Liver (tissue), 3 donors: ENCODE results near the gene DARS1.

Experiments
- ATF3 ChIP-seq: IDR thresholded peaks from 2 replicates; pipeline ENCODE4 v1.6.1; 2016; ENCODE audit warnings: antibody characterized with exemption
- CTCF ChIP-seq: fragments of 150-350 bp; IDR thresholded peaks from 2 replicates; pipeline ENCODE4 v1.5.1; 2017; ENCODE audit warnings: improper control_type of control experiment, low read depth, low read length; ENCODE audit not compliant: missing input control
- HNF4A ChIP-seq, 2 donors: conservative IDR thresholded peaks; 2 replicates each; pipeline ENCODE4 v1.6.1; 2016; ENCODE audit warnings: antibody characterized with exemption in 2 of 2, mild to moderate bottlenecking in 2 of 2
- HNF4G ChIP-seq: IDR thresholded peaks from 2 replicates; pipeline ENCODE4 v1.6.1; 2016; ENCODE audit warnings: antibody characterized with exemption
- JUND ChIP-seq, 2 donors: IDR thresholded peaks; 2 replicates each; pipeline ENCODE4 v1.6.1; 2016; ENCODE audit warnings: antibody characterized with exemption in 2 of 2
- MAX ChIP-seq: IDR thresholded peaks from 2 replicates; pipeline ENCODE4 v1.6.1; 2016; ENCODE audit warnings: antibody characterized with exemption
- NR2F2 ChIP-seq: IDR thresholded peaks from 2 replicates; pipeline ENCODE4 v1.6.1; 2016; ENCODE audit warnings: antibody characterized with exemption
- RAD21 ChIP-seq, 2 donors: IDR thresholded peaks; 2 replicates each; pipeline ENCODE4 v1.6.1; 2016; ENCODE audit warnings: antibody characterized with exemption in 2 of 2, mild to moderate bottlenecking in 2 of 2
- REST ChIP-seq: IDR thresholded peaks from 2 replicates; pipeline ENCODE4 v1.6.1; 2016; ENCODE audit warnings: antibody characterized with exemption, mild to moderate bottlenecking
- SP1 ChIP-seq: IDR thresholded peaks from 2 replicates; pipeline ENCODE4 v1.6.1; 2018; ENCODE audit warnings: antibody characterized with exemption, mild to moderate bottlenecking
- TAF1 ChIP-seq: conservative IDR thresholded peaks from 2 replicates; pipeline ENCODE4 v1.6.1; 2016; ENCODE audit warnings: antibody characterized with exemption, mild to moderate bottlenecking
- YY1 ChIP-seq: IDR thresholded peaks from 2 replicates; pipeline ENCODE4 v1.6.1; 2016; ENCODE audit warnings: antibody characterized with exemption, mild to moderate bottlenecking
- ZBTB33 ChIP-seq: IDR thresholded peaks from 2 replicates; pipeline ENCODE4 v1.6.1; 2016; ENCODE audit warnings: antibody characterized with exemption
- donor health status: healthy.
- donor health status: healthy.

- TF ChIP-seq TAF1 (no peak), CTCF (no peak), RAD21 (IDR thresholded peaks at IDR 0.05) (no peak), MAX (no peak), ZBTB33 (no peak), HNF4G (no peak), ATF3 (no peak), REST (no peak), YY1 (no peak), SP1 (no peak), NR2F2 (no peak), HNF4A (conservative IDR thresholded peaks at IDR 0.05) (no peak), JUND (IDR thresholded peaks at IDR 0.05) (no peak)
These were observed 31.0 kb upstream of the DARS1 start for GRCh38 chr2:136016427-136016826.
